ENCODE results near the gene CFDP1.

DNA sequence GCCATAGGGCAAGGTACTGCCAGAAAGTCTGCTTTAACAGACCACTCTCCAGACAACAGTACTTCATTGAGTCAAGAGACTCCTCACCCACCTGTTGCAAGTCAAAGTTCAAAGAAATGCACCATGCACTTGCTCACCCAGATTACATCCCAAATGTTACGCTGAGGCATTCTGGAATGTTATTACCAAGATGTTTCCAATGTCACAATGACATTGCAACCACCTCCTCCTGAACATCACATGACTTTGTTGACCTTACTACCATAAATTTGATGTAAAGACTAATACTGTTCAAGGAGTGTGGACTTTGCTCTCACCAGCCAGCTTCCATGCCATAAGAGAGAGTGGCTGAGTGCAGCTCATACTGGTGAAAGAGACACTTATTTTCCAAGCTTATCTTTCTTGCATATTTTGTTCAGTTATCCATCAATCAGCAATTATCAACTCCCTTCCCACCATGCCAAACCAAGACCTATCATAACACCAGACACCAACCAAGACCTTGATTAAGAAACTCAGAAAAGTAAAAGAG is 123.3 kb downstream of the CFDP1 start:
- TF ChIP-seq EZH2 (IDR thresholded peaks at IDR 0.05; ENCODE audit: borderline replicate concordance, low read depth, low read length, poor library complexity, severe bottlenecking), result no peak
- TF ChIP-seq, protein P1, sequence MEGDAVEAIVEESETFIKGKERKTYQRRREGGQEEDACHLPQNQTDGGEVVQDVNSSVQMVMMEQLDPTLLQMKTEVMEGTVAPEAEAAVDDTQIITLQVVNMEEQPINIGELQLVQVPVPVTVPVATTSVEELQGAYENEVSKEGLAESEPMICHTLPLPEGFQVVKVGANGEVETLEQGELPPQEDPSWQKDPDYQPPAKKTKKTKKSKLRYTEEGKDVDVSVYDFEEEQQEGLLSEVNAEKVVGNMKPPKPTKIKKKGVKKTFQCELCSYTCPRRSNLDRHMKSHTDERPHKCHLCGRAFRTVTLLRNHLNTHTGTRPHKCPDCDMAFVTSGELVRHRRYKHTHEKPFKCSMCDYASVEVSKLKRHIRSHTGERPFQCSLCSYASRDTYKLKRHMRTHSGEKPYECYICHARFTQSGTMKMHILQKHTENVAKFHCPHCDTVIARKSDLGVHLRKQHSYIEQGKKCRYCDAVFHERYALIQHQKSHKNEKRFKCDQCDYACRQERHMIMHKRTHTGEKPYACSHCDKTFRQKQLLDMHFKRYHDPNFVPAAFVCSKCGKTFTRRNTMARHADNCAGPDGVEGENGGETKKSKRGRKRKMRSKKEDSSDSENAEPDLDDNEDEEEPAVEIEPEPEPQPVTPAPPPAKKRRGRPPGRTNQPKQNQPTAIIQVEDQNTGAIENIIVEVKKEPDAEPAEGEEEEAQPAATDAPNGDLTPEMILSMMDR (conservative IDR thresholded peaks at IDR 0.05; ENCODE audit: low read depth, low read length), result no peak
